GM19324 (cell line): Measurements from ENCODE around the gene PACSIN3.
"Not testable (repeated sequence)": the region's sequence is repeated elsewhere in the genome, so short reads cannot be mapped to it uniquely, and the experiment has no call there.

Experiments used
- ATAC-seq: cut with Tn5 transposase; IDR thresholded peaks from one replicate; pipeline ENCODE4 v1.9.1; 2021; ENCODE audit warnings: mild to moderate bottlenecking, moderate library complexity; ENCODE audit not compliant: unreplicated experiment, low FRiP score

Gene PACSIN3

DNA sequence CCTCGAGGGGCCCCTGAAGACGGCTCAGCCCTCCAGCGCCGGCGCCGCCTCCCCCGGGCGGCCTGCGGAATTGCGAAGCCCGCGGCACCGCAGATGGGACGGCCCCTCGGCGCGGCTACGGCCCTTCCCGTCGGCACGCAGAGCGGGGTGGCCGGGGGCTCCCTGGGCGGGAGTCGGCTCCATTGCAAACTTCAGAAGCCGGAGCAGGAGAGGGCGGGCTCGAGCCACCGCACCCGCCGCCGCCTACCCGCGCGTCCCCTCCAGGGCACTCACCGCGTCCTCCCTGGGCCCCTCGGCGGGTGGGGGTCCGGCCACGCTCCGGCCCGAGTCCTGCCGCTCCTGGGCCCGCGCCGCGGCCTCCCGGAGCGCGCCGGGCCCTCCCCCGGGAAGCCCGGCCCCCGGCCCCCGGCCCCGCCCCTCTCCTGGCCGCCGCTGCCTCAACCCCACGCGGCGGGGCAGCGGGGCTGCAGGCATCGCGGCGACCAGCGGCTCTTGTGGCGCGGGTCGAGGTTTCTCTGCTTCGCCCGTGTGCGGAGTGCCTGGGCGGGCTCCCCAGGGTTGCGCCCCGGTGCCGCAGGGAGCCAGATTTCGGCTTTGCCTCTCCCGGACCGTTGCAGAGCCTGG is at the start of gene PACSIN3:
Gene PACSIN3 (minus strand): TSS at position 359 of the 624 bp plus-strand sequence. CDS start 3,707 bp downstream, outside the sequence.
- ATAC-seq, result no peak

DNA sequence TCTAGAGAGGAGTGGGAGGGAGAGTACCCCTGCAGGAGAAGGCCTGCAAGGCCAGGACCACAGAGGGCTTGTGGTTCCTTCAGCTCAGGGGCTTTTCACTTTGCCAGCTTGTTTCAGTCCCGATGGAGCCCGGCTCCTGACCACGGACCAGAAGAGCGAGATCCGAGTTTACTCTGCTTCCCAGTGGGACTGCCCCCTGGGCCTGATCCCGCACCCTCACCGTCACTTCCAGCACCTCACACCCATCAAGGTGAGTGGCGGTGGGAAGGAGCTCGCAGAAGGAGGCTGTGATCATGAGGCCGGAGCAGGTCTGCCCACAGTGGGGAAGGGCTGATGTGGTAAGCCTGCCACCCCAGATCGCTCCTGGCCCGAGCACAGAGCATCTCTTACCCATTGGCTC is 48.9 kb upstream of the PACSIN3 start:
- no peak for ATAC-seq

DNA sequence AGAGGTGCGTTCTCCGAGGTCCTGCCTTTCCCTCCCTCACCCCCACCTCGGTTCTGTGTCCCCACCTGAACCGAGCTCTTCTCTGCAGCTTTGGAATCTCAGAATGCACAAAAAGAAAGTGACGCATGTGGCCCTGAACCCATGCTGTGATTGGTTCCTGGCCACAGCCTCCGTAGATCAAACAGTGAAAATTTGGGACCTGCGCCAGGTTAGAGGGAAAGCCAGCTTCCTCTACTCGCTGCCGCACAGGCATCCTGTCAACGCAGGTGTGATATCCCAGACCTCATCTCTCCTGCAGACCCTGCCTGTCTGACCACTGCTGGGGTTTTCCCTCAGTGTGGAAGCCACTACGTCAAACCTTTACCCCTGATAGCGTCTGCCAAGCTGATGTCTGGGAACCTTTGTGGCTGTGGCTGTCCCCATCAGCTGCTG is 48.5 kb upstream of the PACSIN3 start:
- no peak for ATAC-seq

DNA sequence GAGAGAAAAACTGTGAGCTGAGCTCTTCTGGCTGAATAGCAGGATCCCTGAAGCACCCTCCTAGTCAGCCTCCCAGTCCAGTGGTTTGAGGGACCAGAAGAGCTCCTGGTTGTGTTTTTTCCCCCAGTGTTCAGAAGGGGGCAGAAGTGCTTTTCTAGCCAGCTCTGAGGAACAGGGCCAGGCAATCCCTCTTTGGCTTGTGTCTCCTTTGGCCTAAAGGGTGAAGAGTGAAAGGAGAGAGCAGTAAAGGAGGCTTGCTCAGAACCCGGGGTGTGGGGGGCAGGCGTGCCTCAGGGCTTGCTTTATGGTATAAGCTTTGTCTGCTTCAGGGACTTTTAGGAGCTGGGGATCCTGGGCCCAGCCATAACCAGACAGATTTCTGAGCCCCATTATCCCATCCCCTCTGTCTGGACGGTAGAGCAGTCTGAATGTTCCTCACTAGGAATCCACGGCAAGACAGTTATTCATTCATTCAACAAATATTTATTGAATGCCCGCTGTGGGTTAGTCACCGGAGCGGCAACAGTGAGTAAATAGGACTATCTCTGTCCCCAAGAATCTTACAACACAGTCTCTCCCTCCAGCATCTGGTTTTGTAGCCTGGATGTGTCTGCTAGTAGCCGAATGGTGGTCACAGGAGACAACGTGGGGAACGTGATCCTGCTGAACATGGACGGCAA is 47.9 kb upstream of the PACSIN3 start:
- no peak for ATAC-seq

DNA sequence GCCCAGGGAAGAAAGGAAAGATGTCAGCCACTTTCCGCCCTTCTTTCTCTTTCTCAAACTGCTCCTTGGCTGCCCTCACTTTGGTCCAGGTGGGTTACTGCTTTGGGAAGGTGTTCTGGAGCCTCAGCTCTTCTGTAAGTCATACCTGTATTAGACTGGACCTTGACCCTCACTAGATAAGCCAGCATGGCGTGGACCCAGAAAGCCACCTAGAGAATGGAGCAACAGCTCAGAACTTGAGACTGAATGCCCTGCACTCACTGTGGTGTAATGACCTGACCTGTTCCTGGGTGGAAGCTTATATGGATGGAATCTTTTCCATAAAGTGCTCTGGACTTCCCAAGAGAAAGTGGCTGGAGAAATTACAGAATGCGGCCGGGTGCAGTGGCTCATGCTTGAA is 46.8 kb upstream of the PACSIN3 start:
- ATAC-seq, result no peak

DNA sequence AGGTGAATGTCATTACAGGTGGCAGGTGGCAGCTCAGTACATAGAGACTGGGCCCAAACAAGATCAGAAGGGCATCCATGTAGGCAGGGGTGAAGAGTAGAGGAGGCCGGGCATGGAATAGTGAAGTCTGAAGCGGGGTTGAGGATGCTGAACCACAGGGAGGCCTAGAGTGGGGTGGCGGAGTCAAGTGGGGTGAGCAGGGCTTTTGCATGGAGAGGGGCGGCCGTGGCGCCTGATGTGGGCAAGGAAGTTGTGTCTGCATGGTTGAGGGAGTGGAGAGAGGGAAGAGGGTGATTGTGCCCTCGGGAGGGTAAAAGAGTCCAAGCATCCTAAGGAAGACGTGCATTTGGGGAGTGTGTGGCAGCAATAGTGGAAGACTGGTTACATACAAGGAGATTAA is 42.9 kb upstream of the PACSIN3 start:
- ATAC-seq, result no peak

DNA sequence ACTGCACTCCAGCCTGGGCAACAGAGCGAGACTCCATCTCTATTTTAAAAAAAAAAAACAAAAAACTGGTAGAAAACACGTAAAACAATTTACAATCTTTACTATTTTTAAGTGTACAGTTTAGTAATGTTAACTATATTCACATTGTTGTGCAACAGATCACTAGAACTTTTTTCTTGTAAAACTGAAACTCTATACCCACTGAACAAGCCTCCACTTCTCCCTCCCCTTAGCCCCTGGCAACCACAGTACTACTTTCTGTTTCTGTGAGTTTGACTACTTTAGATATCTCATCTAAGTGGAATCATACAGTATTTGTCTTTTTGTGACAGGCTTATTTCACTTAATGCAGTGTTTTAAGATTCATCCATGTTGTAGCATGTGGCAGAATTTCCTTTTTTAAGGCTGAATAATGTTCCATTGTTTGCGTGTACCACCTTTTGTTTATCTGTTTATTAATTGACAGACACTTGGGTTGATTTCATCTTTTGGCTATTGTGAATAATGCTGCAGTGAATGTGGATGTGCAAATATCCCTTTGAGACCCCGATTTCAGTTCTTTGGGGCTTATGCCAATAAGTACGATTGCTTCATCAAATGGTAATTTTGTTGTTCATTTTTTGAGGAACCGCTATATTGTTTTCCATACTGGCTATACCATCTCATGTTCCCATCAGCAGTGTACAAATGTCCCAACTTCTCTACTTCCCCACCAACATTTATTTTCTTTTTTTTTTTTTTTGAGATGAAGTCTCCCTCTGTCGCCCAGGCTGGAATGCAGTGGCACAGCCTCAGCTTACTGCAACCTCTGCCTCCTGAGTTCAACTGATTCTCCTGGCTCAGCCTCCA is 39.5 kb upstream of the PACSIN3 start:
- peak; percentile 78 for ATAC-seq

DNA sequence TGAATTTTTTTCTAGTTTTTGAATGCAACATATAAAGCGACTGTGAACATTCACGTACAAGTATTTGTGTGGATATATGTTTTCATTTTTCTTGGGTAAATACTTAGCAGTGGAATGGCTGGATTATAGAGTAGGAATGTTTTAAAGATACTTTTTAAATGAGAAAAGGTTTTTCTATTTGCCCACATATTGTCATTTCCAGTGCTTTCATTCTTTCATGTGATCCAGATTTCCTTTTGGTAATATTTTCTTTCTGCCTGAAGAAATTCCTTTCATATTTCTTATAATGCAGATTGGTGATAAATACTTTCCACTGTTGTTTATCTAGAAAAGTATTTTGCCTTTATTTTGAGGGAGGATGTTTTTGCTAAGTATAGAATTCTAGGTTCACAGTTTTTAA is 36.5 kb upstream of the PACSIN3 start:
- ATAC-seq, result no peak

DNA sequence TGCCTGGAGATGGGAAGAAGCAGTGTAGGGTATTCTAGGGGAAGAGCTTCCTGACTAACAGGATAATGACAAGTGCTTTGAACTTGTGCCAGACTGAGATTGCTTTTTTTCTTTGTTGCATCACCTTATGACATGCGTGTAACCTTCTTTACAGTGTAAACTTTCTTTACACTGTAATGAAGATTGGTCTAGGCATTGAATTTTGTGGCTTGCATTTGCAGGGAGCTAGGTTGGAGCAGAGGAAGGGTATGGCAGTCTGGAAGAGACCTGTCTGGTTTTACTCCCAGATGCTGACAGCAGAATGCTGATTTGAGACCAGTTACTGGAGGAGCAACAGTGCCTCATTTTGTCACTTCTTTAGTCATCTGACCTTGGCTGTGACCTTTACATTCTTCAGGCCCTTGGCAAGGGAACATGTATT is 34.2 kb upstream of the PACSIN3 start:
- ATAC-seq, result no peak

DNA sequence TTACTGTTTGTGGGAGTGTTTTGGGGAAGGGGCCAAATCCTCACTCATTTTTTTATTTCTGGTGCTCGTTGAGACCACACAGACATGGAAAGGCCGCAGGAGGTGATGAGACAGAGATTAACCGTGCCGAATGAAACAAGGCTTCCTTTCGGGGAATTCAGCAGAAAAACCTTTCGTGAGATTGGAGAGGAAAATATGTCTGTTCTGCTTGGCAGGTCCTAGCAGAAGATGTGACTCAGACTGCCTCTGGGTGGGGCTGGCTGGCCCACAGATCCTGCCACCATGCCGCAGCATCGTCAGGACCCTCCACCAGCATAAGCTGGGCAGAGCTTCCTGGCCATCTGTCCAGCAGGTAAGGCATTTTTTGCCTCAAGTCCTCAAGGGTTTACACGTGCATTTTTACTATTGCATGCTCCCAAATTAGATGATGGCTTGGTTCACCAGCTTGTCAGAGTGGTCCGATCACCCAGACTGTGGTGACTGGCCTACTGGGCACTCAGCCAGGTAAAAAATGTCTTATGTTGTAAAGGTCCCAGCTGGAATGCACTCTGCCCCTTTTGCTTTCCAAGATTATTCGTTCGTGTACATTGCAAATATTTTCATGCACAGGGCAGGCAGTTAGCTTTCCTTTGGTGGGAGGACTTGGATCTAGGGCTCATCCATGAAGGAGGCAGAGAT is 30.0 kb upstream of the PACSIN3 start:
- ATAC-seq, result peak; percentile 35

DNA sequence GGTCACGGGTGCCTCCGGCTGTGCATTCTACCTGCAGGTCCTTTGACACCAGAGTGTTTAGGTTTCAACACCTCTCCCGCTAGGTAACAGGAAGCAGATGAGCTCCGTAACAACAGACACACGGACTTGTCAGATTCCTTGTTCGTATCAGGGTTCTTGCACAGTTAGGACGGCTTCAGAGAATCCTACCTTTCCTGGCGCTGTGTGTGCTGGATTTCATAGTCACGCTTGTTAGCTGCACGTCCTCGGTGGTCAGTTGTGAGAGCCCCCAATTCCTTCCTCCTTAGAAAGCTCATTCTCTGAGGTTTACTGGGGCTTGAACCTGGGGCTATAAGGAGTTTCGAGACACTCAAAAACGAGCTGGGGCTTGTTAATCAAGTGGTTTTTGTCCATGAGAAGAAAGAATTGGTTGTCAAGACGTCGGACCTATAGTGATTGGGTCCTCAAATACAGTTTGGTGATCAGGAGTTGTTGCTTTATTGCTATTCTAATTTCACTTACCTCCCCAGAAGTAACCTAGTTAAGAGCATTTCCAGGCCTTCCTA is 29.2 kb upstream of the PACSIN3 start:
- ATAC-seq, result peak; percentile 0

DNA sequence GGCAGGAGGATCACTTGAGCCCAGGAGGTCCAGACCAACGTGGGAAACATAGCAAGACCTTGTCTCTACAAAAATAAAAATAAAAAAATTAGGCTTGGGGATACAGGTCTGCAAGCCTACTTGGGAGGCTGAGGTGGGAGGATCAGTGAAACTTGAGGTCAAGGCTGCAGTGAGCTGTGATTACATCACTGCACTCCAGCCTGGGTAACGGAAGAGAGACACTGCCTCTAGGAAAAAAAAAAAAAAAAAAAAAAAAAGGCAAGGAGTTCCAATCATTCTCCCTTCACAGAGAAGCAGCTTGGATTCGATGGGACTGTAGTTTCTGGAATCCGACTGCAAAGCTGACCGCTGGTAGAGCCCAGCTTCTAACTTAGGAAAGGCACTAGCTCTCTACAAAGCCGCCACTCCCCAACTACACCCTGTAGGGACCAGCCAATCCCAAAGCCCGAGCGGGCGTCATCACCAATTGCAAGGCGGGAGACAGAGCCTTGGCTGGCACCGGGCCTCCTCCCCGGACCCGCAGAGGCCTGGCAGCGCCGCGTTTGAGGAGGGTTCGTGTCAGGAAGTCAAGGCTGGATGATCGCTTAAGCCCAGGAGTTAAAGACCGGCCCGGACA is 27.8 kb upstream of the PACSIN3 start:
- ATAC-seq, result peak; percentile 34

DNA sequence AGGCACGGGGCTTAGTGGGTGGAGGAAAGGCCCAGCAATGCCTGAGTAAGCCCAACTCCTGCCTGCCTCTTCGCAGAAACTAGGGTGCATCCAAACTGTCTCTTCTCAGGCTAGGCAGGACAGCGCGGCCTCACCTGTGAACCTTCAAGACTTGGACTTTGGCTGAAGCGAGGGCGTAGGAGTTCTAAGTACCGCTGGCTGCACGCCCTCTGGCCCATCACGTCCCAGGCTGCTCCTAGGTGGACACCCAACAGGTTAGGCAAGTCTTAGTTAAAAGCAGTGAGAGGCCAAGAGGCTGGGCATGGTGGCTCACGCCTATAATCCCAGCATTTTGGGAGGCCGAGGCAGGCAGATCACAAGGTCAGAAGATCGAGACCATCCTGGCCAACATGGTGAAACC is 26.7 kb upstream of the PACSIN3 start:
- ATAC-seq, result no peak

DNA sequence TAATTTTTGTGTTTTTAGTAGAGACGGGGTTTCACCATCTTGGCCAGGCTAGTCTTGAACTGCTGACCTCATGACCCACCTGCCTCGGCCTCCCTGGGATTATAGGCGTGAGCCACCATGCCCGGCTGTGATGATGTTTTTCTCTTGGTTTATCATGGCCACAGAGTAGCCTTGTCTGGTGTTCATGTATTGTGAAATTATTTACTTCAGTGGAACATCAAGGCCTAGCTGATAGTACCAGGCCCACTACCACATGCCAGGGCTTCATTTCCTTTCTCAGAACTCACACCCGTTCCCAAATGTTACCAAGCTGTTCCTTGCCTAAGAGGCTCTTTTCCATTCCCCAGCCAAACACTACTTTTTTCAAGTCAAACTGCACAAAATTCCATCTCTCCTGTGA is 22.4 kb upstream of the PACSIN3 start:
- ATAC-seq, result no peak

DNA sequence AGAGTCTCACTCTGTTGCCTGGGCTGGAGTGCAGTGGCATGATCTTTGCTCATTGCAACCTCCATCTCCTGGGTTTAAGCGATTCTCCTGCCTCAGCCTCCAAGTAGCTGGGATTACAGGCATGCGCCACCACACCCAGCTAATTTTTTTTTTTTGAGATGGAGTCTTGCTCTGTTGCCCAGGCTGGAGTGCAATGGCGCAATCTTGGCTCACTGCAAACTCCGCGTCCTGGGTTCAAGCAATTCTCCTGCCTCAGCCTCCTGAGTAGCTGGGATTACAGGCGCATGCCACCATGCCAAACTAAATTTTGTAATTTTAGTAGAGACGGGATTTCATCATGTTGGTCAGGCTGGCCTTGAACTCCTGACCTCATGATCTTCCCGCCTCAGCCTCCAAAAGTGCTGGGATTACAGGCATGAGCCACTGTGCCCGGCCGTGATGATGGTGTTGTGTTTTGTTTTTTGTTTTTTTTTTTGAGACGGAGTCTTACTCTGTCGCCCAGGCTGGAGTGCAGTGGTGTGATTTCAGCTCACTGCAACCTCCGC is 21.8 kb upstream of the PACSIN3 start:
- ATAC-seq, result not testable (repeated sequence)

DNA sequence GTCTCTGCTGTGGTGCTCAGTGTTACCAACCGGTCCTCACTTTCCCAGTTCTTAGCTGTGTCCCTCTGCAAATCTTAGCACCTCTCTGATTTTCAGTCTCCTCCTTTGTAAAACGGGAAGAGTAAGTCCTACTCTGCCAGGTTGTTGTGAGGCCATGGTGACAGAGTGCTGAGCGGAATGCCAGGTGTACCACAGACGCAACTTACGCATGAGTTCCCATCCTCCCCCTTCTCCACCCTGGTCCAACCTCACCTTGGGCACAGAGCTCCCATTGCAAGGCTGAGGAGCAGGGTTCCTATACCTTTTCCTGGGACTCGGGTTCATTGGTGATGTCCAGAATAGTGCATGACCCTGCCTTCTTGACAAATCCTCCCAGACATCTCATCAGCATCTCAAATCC is 21.2 kb upstream of the PACSIN3 start:
- ATAC-seq, result no peak

DNA sequence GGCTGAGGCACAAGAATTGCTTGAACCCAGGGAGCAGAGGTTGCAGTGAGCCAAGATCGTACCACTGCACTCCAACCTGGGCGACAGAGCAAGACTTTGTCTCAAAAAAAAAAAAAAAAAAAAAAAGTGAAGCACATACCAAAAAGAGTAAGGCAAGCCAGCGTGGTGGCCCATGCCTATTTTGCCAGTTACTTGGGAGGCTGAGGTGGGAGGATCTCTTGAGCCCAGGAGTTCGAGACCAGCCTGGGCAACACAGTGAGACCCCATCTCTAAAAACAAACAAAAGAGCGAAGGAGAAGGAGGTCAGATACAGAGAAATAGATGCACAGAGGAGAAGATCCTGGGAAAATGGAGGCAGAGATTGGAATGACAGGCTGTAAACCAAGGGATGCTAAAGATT is 20.3 kb upstream of the PACSIN3 start:
- ATAC-seq, result not testable (repeated sequence)

DNA sequence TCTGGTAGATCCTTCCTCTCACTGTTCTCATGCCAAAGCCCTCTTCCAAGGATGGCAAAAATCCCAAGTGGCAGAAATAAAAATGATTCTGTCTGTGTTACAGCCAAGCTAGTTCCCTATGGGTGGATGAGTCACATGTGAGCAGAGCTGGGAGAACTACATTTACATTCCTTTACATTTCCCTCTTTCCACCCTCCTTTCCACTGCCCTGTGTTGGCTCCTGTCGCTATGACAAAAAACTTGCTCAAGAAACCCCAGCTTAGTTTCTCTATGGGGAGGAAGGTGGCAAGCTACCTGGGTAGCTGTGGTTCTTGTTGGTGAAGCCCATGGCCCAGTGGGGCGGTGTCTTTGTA is 18.4 kb upstream of the PACSIN3 start:
- ATAC-seq, result no peak

DNA sequence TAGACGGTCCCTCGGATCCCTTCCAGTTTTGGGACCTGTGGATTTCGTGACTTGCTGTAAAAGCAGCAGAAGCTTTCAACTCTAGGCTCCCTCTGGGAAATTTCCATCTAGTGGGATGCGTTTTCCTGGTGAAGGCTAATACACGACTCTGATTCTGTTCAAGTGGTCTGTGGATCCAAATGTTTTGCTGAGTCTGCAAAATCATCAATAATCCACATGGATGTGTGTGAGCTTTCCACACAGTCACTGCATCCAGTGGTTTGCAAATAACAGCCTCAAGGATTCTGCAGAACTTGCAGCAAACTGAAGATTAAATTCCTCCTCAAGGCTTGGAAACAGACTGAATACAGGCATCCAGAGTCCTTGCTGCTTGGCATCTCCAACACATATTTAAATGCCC is 16.3 kb upstream of the PACSIN3 start:
- ATAC-seq, result no peak

DNA sequence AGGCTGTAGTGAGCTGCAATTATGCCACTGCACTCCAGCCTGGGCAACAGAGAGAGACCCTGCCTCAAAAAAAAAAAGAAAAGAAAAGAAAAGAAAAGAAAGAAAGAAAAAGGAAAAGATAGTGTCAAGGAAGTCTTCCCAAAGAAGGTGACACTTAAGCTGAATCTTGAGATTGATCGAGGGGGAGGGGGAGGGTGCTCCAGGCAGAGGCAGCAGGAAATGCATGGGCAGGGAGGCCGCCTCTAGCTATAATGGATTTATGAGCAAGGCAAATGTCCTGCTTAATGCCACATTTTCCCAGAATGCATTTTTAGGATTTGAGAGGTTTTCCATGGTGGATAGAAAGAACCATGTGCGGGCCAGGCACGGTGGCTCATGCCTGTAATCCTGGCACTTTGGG is 14.8 kb upstream of the PACSIN3 start:
- no peak for ATAC-seq
